Measurements from ENCODE around the gene FLNC.

The FLNC gene

GRCh38 chr7:128836729-128837348 lies 6.6 kb downstream of the FLNC start:
- TF ChIP-seq CTCF (IDR thresholded peaks at IDR 0.05; ENCODE audit: insufficient read depth, missing control alignments), result no peak
- DNase-seq (ENCODE audit: insufficient read length, low spot score) (no peak), FAIRE-seq (no peak)

DNA sequence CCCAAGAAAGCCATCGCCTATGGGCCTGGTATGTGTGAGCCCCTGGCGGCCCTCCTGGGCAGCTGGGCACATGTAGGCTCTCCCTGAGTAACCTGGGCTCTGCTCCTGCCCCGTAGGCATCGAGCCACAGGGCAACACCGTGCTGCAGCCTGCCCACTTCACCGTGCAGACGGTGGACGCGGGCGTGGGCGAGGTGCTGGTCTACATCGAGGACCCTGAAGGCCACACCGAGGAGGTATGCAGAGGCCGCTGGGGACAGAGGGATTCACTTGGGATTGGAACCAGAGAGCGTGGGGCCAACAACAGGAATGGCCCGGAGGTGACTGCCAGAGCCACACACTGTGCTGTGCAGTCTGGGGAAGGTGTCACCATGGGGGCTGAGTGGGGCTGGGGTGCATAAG lies 7.3 kb downstream of the FLNC start:
- DNase-seq (ENCODE audit: insufficient read length, low spot score) (no peak), FAIRE-seq (no peak)
- TF ChIP-seq CTCF (IDR thresholded peaks at IDR 0.05; ENCODE audit: insufficient read depth, missing control alignments), result no peak

DNA sequence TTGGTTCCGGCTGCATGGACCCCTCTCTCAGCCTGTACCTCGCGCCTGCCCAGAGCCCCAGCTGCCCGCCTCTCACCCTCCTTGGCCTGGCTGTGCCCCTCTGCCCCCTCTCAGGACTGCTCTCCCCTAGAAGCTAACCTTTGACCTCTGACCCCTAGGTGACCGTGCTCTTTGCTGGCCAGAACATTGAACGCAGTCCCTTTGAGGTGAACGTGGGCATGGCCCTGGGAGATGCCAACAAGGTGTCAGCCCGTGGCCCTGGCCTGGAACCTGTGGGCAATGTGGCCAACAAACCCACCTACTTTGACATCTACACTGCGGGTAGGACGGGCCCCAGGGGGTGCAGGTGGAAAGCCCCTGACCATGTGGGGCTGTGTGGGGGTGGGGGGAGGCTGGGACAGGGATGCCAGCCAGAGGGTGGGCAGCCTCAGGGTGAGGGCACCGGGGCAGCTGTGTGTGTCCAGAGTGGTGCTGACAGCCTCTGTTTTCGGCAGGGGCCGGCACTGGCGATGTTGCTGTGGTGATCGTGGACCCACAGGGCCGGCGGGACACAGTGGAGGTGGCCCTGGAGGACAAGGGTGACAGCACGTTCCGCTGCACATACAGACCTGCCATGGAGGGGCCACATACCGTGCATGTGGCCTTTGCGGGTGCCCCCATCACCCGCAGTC lies 8.0 kb downstream of the FLNC start:
- DNase-seq (ENCODE audit: insufficient read length, low spot score), result no peak
- TF ChIP-seq CTCF (IDR thresholded peaks at IDR 0.05; ENCODE audit: insufficient read depth, missing control alignments), result no peak
- FAIRE-seq, result no peak

DNA sequence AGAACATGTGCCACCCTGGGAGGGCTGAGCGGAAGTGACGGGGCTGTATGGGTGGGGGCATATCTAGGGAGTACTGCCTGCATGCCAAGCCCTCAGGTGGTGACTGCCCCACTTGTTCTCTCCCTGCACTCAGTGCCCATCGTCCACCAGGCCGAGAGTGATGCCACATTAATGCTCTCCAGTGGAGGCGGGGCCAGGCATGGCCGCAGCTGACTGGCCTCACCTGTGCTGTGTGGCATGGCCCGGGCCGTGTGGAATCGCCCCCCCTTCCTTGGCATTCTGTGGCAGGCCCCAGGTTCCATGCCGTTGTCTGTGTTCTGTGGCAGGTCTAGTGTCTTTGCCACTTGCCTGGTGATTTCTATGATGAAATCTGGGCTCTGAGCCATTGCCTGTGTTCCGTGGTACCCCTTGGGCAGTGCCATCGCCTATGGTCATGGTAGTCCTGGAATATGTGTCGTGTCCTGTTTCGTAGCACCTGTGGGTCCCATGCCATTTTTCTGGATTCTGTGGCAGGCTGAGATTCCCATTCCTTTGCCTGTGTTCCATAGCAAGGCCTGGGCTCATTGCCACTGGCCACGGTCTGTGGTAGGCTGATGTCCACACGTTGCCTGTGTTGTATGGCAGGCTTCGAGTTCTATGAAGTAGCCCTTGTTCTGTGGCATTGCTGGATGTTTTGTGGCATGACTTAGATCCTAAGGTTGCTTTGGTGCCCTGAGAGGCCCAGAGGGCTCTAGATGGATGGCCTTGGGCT lies 8.9 kb downstream of the FLNC start:
- FAIRE-seq (no peak), DNase-seq (ENCODE audit: insufficient read length, low spot score) (no peak)
- TF ChIP-seq CTCF (IDR thresholded peaks at IDR 0.05; ENCODE audit: insufficient read depth, missing control alignments), result no peak

DNA sequence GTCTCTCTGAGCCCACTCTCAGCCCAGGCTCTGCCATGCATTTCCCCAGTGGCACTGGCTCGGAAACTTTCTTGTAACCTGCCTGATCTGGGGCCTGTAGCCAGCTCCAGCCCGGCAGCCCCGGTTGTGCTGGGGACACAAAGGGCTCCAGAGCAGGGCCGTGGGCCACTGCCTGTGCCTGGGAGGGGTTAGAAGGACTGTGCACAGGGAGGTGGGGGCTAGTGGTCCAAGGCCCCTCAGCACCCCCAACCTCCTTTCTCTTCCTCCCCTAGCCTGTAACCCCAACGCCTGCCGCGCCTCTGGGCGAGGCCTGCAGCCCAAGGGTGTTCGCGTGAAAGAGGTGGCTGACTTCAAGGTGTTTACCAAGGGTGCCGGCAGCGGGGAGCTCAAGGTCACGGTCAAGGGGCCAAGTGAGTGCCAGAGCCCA lies 9.6 kb downstream of the FLNC start:
- TF ChIP-seq CTCF (IDR thresholded peaks at IDR 0.05; ENCODE audit: insufficient read depth, missing control alignments), result no peak

DNA sequence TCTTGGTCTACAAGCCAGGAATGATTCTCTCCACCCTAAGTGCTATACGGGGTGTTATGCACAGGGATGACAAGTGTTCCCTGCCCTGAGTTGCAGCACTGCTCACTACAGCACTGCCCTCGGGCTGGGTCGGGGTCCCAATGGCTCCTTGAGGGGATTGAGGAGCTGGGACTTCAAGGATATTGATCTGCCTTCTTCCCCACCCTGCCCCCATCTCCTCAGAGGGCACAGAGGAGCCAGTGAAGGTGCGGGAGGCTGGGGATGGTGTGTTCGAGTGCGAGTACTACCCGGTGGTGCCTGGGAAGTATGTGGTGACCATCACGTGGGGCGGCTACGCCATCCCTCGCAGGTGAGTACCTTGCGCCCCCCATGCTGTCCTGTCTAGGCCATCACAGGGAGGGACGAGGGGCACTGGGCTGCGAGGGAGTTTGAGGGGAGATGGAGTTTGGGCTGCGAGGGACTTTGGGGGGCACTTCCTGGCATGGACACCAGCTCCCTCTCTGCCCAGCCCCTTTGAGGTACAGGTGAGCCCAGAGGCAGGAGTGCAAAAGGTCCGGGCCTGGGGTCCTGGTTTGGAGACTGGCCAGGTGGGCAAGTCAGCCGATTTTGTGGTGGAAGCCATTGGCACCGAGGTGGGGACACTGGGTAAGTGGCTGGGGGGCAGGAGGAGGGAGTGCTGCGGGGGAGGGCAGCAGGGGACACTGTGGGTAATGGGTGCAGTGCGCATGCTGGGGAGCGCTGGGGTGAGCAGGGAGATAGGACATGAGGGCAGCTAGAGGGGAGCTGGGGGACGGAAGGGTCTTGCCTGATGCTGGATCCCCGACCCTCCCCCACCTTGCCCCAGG lies 10.3 kb downstream of the FLNC start:
- DNase-seq (ENCODE audit: insufficient read length, low spot score), result no peak
- TF ChIP-seq CTCF (IDR thresholded peaks at IDR 0.05; ENCODE audit: insufficient read depth, missing control alignments), result no peak
- FAIRE-seq, result no peak

More for the DNA sequence above, 9.6 kb downstream of the FLNC start:
- DNase-seq (ENCODE audit: insufficient read length, low spot score) (no peak), FAIRE-seq (no peak)

All from D721Med (cell line).